Fibroblast of peridontal ligament (primary cell): Measurements from ENCODE around the gene LTBP1.
"Not testable (repeated sequence)": the region's sequence is repeated elsewhere in the genome, so short reads cannot be mapped to it uniquely, and the experiment has no call there.

Source experiments
- DNase-seq: peaks from one replicate; pipeline ENCODE4 v3.0.0-alpha.2; 2010; ENCODE audit errors: extremely low read depth

LTBP1 gene, protein sequence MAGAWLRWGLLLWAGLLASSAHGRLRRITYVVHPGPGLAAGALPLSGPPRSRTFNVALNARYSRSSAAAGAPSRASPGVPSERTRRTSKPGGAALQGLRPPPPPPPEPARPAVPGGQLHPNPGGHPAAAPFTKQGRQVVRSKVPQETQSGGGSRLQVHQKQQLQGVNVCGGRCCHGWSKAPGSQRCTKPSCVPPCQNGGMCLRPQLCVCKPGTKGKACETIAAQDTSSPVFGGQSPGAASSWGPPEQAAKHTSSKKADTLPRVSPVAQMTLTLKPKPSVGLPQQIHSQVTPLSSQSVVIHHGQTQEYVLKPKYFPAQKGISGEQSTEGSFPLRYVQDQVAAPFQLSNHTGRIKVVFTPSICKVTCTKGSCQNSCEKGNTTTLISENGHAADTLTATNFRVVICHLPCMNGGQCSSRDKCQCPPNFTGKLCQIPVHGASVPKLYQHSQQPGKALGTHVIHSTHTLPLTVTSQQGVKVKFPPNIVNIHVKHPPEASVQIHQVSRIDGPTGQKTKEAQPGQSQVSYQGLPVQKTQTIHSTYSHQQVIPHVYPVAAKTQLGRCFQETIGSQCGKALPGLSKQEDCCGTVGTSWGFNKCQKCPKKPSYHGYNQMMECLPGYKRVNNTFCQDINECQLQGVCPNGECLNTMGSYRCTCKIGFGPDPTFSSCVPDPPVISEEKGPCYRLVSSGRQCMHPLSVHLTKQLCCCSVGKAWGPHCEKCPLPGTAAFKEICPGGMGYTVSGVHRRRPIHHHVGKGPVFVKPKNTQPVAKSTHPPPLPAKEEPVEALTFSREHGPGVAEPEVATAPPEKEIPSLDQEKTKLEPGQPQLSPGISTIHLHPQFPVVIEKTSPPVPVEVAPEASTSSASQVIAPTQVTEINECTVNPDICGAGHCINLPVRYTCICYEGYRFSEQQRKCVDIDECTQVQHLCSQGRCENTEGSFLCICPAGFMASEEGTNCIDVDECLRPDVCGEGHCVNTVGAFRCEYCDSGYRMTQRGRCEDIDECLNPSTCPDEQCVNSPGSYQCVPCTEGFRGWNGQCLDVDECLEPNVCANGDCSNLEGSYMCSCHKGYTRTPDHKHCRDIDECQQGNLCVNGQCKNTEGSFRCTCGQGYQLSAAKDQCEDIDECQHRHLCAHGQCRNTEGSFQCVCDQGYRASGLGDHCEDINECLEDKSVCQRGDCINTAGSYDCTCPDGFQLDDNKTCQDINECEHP (N-terminal part only)

DNA sequence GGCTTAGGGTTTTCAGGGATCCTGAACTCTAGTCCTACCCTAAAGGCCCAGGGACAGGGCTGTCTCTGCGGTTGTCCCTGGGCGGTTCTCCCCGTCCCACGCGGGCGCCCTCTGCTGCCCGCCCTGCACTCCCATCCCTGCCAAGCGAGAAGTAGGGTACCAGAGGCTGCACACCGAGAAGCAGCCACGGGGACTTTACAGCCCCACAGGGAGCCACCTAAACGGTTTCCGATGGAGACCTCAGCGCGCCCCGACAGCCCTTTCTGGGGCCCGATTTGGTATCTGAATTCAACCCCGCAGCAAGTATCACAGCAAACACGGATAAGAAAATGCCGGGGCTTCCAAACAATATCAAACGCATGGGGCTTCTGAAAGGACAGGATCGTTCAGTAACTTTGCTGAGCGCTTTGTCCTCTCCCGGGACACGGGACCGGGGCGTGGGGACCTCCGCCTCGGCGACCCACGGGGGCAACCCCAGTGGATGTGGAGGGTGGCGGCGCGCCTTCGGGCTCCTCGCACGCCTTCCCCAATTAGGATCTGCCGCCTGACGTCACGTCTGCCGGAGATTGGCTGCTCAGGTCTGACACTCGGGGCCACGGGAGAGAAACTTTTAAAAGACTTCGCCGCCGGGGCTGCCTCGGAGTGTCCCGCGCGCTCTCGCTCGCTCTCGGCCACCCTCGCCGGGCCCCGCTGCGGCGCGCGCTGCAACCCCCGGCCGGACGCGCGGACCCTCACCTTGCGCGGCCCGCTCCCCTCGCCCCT, at the start of gene LTBP1:
LTBP1 (plus strand) TSS at position 640 of the 762 bp plus-strand sequence. CDS start 372 bp downstream, outside the sequence.
- DNase-seq, result peak; percentile 63

DNA sequence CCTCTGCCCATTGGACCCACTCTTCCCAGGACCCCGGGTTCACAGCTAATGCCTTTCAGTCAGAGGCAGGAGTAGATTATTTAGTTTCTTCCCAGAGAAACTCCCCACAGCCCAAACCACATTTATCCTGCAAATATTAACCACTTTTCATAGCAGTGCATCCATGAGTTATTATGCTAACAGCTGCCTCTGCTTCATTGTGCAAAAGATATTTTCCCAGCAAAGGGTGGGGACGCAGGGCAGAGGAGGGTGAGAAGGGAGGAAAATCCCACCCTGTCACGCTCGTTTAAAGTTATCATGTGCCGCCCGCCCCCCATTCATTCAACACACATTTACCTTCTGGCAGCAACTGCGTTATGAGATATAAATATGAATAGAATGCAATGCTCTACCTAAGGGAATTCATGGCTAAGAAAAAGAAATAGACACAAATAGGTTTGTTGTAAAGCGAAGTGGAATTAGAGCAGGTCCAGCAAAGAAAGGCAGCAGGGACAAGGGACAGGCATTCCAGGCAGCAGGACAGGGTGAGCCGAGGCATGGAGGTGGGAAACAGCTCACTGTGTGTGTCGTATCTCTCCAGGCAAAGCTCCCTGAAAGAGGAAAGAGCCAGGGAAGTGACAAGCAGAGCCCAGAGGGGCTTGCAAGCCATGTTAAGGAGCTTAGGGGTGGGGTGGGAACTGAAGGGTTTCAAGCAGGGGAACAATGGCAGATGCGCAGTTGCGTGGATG, 46.3 kb upstream of the LTBP1 start:
- no peak for DNase-seq

DNA sequence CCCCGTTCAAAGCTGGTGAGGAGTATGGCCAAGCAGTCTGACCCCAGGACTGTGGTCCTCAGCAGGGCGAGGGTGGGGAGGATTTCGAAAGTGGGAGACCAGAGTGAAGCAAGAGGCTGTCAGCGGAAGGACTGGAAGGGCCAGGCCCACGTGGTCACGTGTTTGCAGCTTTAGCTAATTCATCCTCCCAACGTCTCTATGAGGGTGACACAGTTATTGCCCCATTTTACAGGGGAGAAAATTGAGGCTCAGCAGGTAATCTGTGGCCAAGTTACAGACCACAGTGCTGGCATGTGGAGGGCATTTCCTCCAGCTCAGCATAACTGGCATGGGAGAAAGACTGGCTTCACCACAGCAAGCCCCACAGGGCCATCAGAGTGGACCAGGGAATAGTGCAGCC, 45.4 kb upstream of the LTBP1 start:
- no peak for DNase-seq

DNA sequence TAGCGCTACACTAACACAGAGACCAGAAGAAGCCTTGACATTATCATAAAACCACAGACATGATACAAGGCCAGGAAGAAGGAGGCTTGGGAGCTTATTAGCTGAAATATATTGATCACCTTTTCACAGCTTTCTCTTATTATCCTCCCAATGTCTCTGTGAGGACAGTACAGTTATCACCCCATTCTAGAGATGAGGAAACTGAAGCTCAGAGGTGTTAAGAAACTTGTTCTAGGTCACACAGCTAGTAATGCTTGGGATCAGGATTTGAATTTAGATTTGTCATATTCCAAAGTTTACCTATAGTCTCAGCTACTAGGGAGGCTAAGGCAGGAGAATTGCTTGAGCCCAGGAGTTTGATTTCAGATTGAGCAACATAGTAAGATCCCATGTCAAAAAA, 44.6 kb upstream of the LTBP1 start:
- no peak for DNase-seq

GRCh38 chr2:32902986-32903385, 43.8 kb upstream of the LTBP1 start:
- no peak for DNase-seq

DNA sequence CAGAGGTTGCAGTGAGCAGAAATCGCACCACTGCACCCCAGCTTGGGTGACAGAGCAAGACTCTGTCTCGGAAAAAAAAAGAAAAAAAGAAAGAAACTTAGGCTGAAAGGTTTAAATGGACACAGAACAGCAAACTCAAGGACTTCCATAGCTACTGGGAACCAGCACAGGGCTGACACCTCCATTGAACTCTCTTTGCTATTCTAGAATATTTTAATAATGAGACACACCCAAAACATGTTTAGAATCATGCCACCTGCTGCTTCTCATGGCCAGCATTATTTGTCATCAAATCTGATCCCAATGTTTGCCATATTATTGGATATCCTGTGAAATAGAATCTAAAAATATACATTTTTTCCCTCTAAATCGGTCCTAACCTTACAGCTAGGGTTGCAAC, 42.7 kb upstream of the LTBP1 start:
- no peak for DNase-seq

GRCh38 chr2:32904751-32905150, 42.0 kb upstream of the LTBP1 start:
- DNase-seq, result no peak

DNA sequence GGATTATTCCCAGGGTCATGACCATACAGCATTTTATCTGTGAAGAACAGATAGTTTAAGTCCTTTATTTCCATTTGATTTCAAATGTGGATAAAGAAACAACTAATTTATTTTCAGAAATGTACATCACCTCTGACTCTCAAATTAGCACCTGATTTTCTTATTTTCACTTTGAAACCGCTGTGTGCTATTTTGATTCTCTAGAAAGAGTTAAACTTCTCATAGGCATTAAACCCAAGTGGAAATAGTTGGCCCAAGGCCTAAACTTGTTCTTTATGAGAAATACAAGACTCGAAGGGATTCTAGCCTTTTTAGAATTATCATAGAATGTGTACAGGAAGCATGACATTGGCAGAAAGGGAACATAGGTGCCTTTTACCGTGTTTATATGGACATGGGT, 41.5 kb upstream of the LTBP1 start:
- no peak for DNase-seq

GRCh38 chr2:32910883-32911598, 35.7 kb upstream of the LTBP1 start:
- DNase-seq, result no peak

- no peak for DNase-seq
Measured at GRCh38 chr2:32915694-32916093, 31.1 kb upstream of the LTBP1 start.

DNA sequence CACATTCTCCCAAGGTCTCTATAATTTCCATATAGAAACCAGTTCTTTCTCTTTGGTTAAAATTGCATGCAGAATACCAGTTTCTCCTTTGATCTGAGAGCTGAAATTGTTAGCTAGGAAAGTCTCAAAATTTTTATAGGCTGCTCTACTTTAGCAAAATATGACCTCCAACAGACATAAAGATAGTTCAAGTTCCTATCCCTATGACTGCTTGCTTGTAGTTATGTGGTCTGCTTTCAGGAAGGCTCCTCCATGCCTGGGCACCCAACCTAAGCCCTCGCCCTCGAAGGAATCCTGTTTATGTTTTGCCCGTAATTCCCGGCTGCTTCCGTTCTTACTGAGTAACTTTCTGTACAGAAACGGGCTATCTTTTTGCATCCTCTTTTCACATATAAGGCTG, 28.0 kb upstream of the LTBP1 start:
- no peak for DNase-seq

- not testable (repeated sequence) for DNase-seq
Measured at GRCh38 chr2:32919901-32920300, 26.9 kb upstream of the LTBP1 start.

DNA sequence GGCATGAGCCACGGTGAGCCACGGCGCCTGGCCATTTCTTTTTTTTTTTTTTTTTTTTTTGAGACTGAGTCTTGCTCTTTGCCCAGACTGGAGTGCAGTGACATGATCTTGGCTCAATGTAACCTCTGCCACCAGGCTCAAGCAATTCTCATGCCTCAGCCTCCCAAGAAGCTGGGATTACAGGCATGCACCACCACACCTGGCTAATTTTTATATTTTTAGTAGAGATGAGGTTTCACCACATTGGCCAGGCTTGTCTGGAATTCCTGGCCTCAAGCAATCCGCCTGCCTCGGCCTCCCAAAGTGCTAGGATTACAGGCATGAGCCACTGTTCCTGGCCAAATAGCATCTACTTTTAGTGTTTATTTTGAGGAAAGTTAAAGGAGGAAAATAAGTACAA, 25.3 kb upstream of the LTBP1 start:
- not testable (repeated sequence) for DNase-seq

GRCh38 chr2:32922501-32922900, 24.3 kb upstream of the LTBP1 start:
- DNase-seq, result no peak

- no peak for DNase-seq
Measured at GRCh38 chr2:32923109-32923508, 23.6 kb upstream of the LTBP1 start.

- DNase-seq, result no peak
Measured at GRCh38 chr2:32925283-32925815, 21.4 kb upstream of the LTBP1 start.

- no peak for DNase-seq
Measured at GRCh38 chr2:32925976-32926707, 20.6 kb upstream of the LTBP1 start.

DNA sequence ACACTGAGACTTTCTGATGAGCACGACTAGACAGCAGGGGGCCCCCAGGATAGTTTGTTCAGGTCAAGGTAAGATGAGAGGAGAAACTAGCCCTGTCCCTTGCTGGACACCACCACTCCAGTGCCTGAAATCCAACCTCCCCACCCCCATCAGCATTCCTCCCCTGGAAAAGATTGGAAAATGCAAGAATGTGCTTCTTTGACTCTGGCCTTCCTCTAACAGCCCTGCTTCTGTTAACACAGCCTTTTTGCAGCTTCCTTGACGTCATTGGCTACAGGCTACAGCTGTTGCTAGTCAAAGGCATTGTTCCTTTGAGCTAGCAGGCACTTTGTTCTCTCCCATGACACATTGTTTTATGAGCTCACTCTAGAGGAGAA, 20.1 kb upstream of the LTBP1 start:
- DNase-seq, result peak; percentile 45

GRCh38 chr2:32930436-32930835, 16.3 kb upstream of the LTBP1 start:
- no peak for DNase-seq
